ENCODE data around the gene LIMD2.
"Not testable (repeated sequence)": the region's sequence is repeated elsewhere in the genome, so short reads cannot be mapped to it uniquely, and the experiment has no call there.

The LIMD2 gene

GRCh38 chr17:63699638-63700527, at the start of gene LIMD2:
Gene LIMD2, minus strand, starts transcription at chr17:63700125. Its CDS starts 827 bp downstream, at chr17:63699298.
- Mint-ChIP-seq H3K4me3 (peak within 1 kb of the TSS; percentile 93), H3K4me1 (peaks cover 69% of the 10 kb centered on the region), H3K27me3 (no peaks in the 10 kb centered on the region), H3K27ac (peak within 1 kb of the TSS; percentile 97), H3K9me3 (no peaks in the 10 kb centered on the region), H3K36me3 (peaks cover 49% of the 10 kb centered on the region)
- ATAC-seq = peak; percentile 53

GRCh38 chr17:63741408-63742173, 41.7 kb upstream of the LIMD2 start, which contains the start of gene STRADA:
Gene STRADA, minus strand, starts transcription at chr17:63741799. Its CDS starts 13,430 bp downstream, at chr17:63728369.
- Mint-ChIP-seq H3K4me1 (peaks cover 39% of the 10 kb centered on the region), H3K36me3 (peaks cover 20% of the 10 kb centered on the region), H3K27ac (peak within 1 kb of the TSS; percentile 95), H3K27me3 (no peaks in the 10 kb centered on the region), H3K4me3 (peak within 1 kb of the TSS; percentile 96), H3K9me3 (no peaks in the 10 kb centered on the region)
- ATAC-seq = peak; percentile 95

- H3K9me3 Mint-ChIP-seq = no peaks in the 10 kb centered on the region
- peaks cover 18% of the 10 kb centered on the region for H3K36me3 Mint-ChIP-seq
- peaks cover 39% of the 10 kb centered on the region for H3K4me1 Mint-ChIP-seq
Measured at GRCh38 chr17:63741143-63741407, 41.1 kb upstream of the LIMD2 start.

GRCh38 chr17:63740464-63741142, 40.7 kb upstream of the LIMD2 start:
- Mint-ChIP-seq H3K9me3 (no peaks in the 10 kb centered on the region), H3K4me3 (peak overlapping the region; percentile 96), H3K27me3 (no peaks in the 10 kb centered on the region), H3K4me1 (peaks cover 41% of the 10 kb centered on the region), H3K27ac (peak overlapping the region; percentile 95), H3K36me3 (peaks cover 14% of the 10 kb centered on the region)
- no peak for ATAC-seq

More at GRCh38 chr17:63741143-63741407, 41.1 kb upstream of the LIMD2 start:
- peak; percentile 47 for ATAC-seq
- Mint-ChIP-seq H3K4me3 (peak overlapping the region; percentile 96), H3K27ac (peak overlapping the region; percentile 95), H3K27me3 (no peaks in the 10 kb centered on the region)

GRCh38 chr17:63735691-63736090, 35.8 kb upstream of the LIMD2 start:
- peaks cover 23% of the 10 kb centered on the region for H3K4me1 Mint-ChIP-seq
- no peak overlapping the region for H3K4me3 Mint-ChIP-seq
- peaks cover 12% of the 10 kb centered on the region for H3K36me3 Mint-ChIP-seq
- H3K9me3 Mint-ChIP-seq = no peaks in the 10 kb centered on the region
- no peak for ATAC-seq
- no peak overlapping the region for H3K27ac Mint-ChIP-seq
- no peaks in the 10 kb centered on the region for H3K27me3 Mint-ChIP-seq

GRCh38 chr17:63722403-63722802, 22.5 kb upstream of the LIMD2 start:
- H3K9me3 Mint-ChIP-seq = no peaks in the 10 kb centered on the region
- ATAC-seq = no peak
- H3K27ac Mint-ChIP-seq = no peak overlapping the region
- H3K36me3 Mint-ChIP-seq = peaks cover 36% of the 10 kb centered on the region
- H3K4me1 Mint-ChIP-seq = no peaks in the 10 kb centered on the region
- H3K27me3 Mint-ChIP-seq = no peaks in the 10 kb centered on the region
- H3K4me3 Mint-ChIP-seq = no peak overlapping the region

- H3K27ac Mint-ChIP-seq = not testable (repeated sequence)
Measured at GRCh38 chr17:63720194-63720593, 20.3 kb upstream of the LIMD2 start.

GRCh38 chr17:63718988-63719387, 19.1 kb upstream of the LIMD2 start:
- no peaks in the 10 kb centered on the region for H3K27me3 Mint-ChIP-seq
- H3K27ac Mint-ChIP-seq = no peak overlapping the region
- no peak overlapping the region for H3K4me3 Mint-ChIP-seq
- H3K36me3 Mint-ChIP-seq = peaks cover 22% of the 10 kb centered on the region
- no peak for ATAC-seq
- H3K9me3 Mint-ChIP-seq = no peaks in the 10 kb centered on the region
- no peaks in the 10 kb centered on the region for H3K4me1 Mint-ChIP-seq

More at GRCh38 chr17:63720194-63720593, 20.3 kb upstream of the LIMD2 start:
- not testable (repeated sequence) for H3K27me3 Mint-ChIP-seq, H3K9me3 Mint-ChIP-seq, ATAC-seq, H3K4me1 Mint-ChIP-seq, H3K4me3 Mint-ChIP-seq
- peaks cover 26% of the 10 kb centered on the region for H3K36me3 Mint-ChIP-seq

- Mint-ChIP-seq H3K4me3 (no peak overlapping the region), H3K36me3 (peaks cover 24% of the 10 kb centered on the region), H3K4me1 (no peaks in the 10 kb centered on the region), H3K9me3 (no peaks in the 10 kb centered on the region), H3K27ac (no peak overlapping the region), H3K27me3 (no peaks in the 10 kb centered on the region)
- ATAC-seq = no peak
Measured at GRCh38 chr17:63716426-63716825, 16.5 kb upstream of the LIMD2 start.

GRCh38 chr17:63714550-63715277, 14.8 kb upstream of the LIMD2 start:
- no peak overlapping the region for H3K4me3 Mint-ChIP-seq
- H3K27me3 Mint-ChIP-seq = no peaks in the 10 kb centered on the region
- peaks cover 30% of the 10 kb centered on the region for H3K36me3 Mint-ChIP-seq

GRCh38 chr17:63709110-63709509, 9.2 kb upstream of the LIMD2 start:
- H3K27me3 Mint-ChIP-seq = no peaks in the 10 kb centered on the region
- no peak overlapping the region for H3K4me3 Mint-ChIP-seq
- H3K9me3 Mint-ChIP-seq = no peaks in the 10 kb centered on the region
- peak overlapping the region; percentile 38 for H3K27ac Mint-ChIP-seq
- H3K36me3 Mint-ChIP-seq = peaks cover 32% of the 10 kb centered on the region
- peaks cover 45% of the 10 kb centered on the region for H3K4me1 Mint-ChIP-seq
- no peak for ATAC-seq

More at GRCh38 chr17:63714550-63715277, 14.8 kb upstream of the LIMD2 start:
- Mint-ChIP-seq H3K9me3 (no peaks in the 10 kb centered on the region), H3K4me1 (peaks cover 7% of the 10 kb centered on the region), H3K27ac (no peak overlapping the region)
- ATAC-seq = no peak

GRCh38 chr17:63707151-63707550, 7.2 kb upstream of the LIMD2 start:
- peaks cover 64% of the 10 kb centered on the region for H3K4me1 Mint-ChIP-seq
- H3K36me3 Mint-ChIP-seq = peaks cover 35% of the 10 kb centered on the region
- no peak for ATAC-seq
- no peak overlapping the region for H3K4me3 Mint-ChIP-seq
- peak overlapping the region; percentile 58 for H3K27ac Mint-ChIP-seq
- H3K27me3 Mint-ChIP-seq = no peaks in the 10 kb centered on the region
- no peaks in the 10 kb centered on the region for H3K9me3 Mint-ChIP-seq

- ATAC-seq = no peak
- peak overlapping the region; percentile 58 for H3K27ac Mint-ChIP-seq
- H3K4me1 Mint-ChIP-seq = peaks cover 71% of the 10 kb centered on the region
- no peak overlapping the region for H3K4me3 Mint-ChIP-seq
- H3K9me3 Mint-ChIP-seq = no peaks in the 10 kb centered on the region
- H3K27me3 Mint-ChIP-seq = no peaks in the 10 kb centered on the region
- H3K36me3 Mint-ChIP-seq = peaks cover 35% of the 10 kb centered on the region
Measured at GRCh38 chr17:63706336-63707082, 6.6 kb upstream of the LIMD2 start.

- no peaks in the 10 kb centered on the region for H3K9me3 Mint-ChIP-seq
- H3K4me1 Mint-ChIP-seq = peaks cover 78% of the 10 kb centered on the region
- H3K36me3 Mint-ChIP-seq = peaks cover 35% of the 10 kb centered on the region
- no peak for ATAC-seq
- no peaks in the 10 kb centered on the region for H3K27me3 Mint-ChIP-seq
- no peak overlapping the region for H3K4me3 Mint-ChIP-seq
- H3K27ac Mint-ChIP-seq = peak overlapping the region; percentile 58
Measured at GRCh38 chr17:63705657-63706056, 5.7 kb upstream of the LIMD2 start.
